HCT116 (cell line): ENCODE data around the gene RNU6-9.

Source experiments
- CTCF ChIP-seq, 3 experiments: fragments of 200-600 bp in 1 of 3; sonication (generic) in 1 of 3; IDR thresholded peaks in 2 of 3; conservative IDR thresholded peaks in 1 of 3; 2 replicates each; pipeline ENCODE4 v1.5.1; 2012 to 2017; ENCODE audit warnings: low read depth in 2 of 3, low read length in 2 of 3, antibody characterized with exemption in 1 of 3, borderline replicate concordance in 1 of 3, control low read depth in 1 of 3, mild to moderate bottlenecking in 1 of 3, mixed read lengths in 1 of 3, mixed run types in 1 of 3, moderate library complexity in 1 of 3; ENCODE audit not compliant: insufficient read depth in 1 of 3
- POLR2AphosphoS5 ChIP-seq: IDR thresholded peaks from 2 replicates; pipeline ENCODE4 v1.6.1; 2011; ENCODE audit warnings: mild to moderate bottlenecking, low read depth, low read length, moderate library complexity

DNA sequence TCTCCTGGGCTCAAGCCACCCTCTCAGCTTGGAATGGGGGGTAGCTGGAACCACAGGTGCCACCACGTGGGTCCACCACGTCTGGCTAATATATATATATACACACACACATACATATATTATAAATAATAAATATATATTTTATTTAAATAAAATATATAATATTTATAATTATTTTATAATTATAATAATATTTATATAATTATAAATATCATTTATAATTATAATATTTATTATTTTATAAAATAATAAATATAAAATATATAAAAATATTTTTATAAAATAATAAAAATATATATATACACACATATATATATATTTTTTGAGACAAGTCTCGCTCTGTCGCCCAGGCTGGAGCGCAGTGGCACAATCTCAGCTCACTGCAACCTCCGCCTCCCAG lies 38.7 kb upstream of the RNU6-9 start:
- TF ChIP-seq CTCF (IDR thresholded peaks at IDR 0.05 in 2 of 3, conservative IDR thresholded peaks at IDR 0.05 in 1 of 3; ENCODE audit: borderline replicate concordance in 1 of 3, insufficient read depth in 1 of 3, low read depth in 2 of 3, low read length in 2 of 3) (no peak), POLR2AphosphoS5 (no peak)
